ENCODE data around the gene KIF11. TPM values are rescaled to one million over a fixed set of nuclear protein-coding genes. Genes with fewer than 3 reads are reported as not detected.

The KIF11 gene
- total and polyA plus RNA-seq, 2 of the 13 experiments (the other 11 are each of a cell fraction or from before 2014, with no cell fraction given) = 8.7 to 38.4 TPM

GRCh38 chr10:92573798-92574547 is 19.0 kb upstream of the KIF11 start, which contains the start of gene IDE (continued):
- peak; percentile 40; the same call in 1 of the 2 replicates for TF ChIP-seq HIVEP1 (CRISPR knock-in tag; IDR thresholded peaks at IDR 0.05)
- peak; percentile 96 for TF ChIP-seq ZNF598 (CRISPR knock-in tag; IDR thresholded peaks at IDR 0.05; ENCODE audit: borderline replicate concordance)
- no peak for TF ChIP-seq ATF6 (CRISPR knock-in tag; conservative IDR thresholded peaks at IDR 0.05)
- peak; percentile 86 for TF ChIP-seq ZNF740 (CRISPR knock-in tag; IDR thresholded peaks at IDR 0.05)
- no peak for TF ChIP-seq ETS1 (CRISPR knock-in tag; IDR thresholded peaks at IDR 0.05)
- TF ChIP-seq ZBTB1 (CRISPR knock-in tag; IDR thresholded peaks at IDR 0.05; ENCODE audit: borderline replicate concordance) = peak; percentile 39; the same call in 1 of the 2 replicates
- TF ChIP-seq ZNF576 (CRISPR knock-in tag; IDR thresholded peaks at IDR 0.05) = no peak
- no peak for TF ChIP-seq ARID2 (CRISPR knock-in tag; IDR thresholded peaks at IDR 0.05; ENCODE audit: borderline replicate concordance)
- TF ChIP-seq ZBTB14 (CRISPR knock-in tag; IDR thresholded peaks at IDR 0.05) = peak; percentile 57; the same call in 1 of the 2 replicates
- peak; percentile 25; the same call in 1 of the 2 replicates for TF ChIP-seq ZNF275 (CRISPR knock-in tag; IDR thresholded peaks at IDR 0.05; ENCODE audit: borderline replicate concordance)
- TF ChIP-seq ZNF75D (CRISPR knock-in tag; IDR thresholded peaks at IDR 0.05; ENCODE audit: borderline replicate concordance) = 0 out of 2 replicates have a peak, but pooled peaks have one; percentile 67
- peak; percentile 33; the same call in 1 of the 2 replicates for TF ChIP-seq CBX5 (CRISPR knock-in tag; IDR thresholded peaks at IDR 0.05; ENCODE audit: borderline replicate concordance)
- TF ChIP-seq ATF7 (IDR thresholded peaks at IDR 0.05) = no peak
- TF ChIP-seq ATF7 (CRISPR knock-in tag; IDR thresholded peaks at IDR 0.05) = peak; percentile 50; the same call in 1 of the 2 replicates
- TF ChIP-seq ZBTB38 (CRISPR knock-in tag; IDR thresholded peaks at IDR 0.05) = no peak; the same call in 1 of the 2 replicates
- no peak; the same call in 1 of the 2 replicates for TF ChIP-seq ZZZ3 (CRISPR knock-in tag; IDR thresholded peaks at IDR 0.05; ENCODE audit: borderline replicate concordance)
- peak; percentile 79 to 88 for TF ChIP-seq MAFK (conservative IDR thresholded peaks at IDR 0.05 in 1 of 2, IDR thresholded peaks at IDR 0.05 in 1 of 2; ENCODE audit: low read length in 2 of 2)
- peak; percentile 95 for TF ChIP-seq THAP7 (CRISPR knock-in tag; IDR thresholded peaks at IDR 0.05)
- peak; percentile 76; the same call in 1 of the 2 replicates for TF ChIP-seq ZNF777 (CRISPR knock-in tag; IDR thresholded peaks at IDR 0.05)

Data from HepG2 (cell line).